Suprapubic skin (tissue), 4 donors: ENCODE measurements around the gene WNT5B. TPM values are rescaled to one million over a fixed set of nuclear protein-coding genes. Genes with fewer than 3 reads are reported as not detected.
"Not testable (repeated sequence)": the region's sequence is repeated elsewhere in the genome, so short reads cannot be mapped to it uniquely, and the experiment has no call there.

Source experiments
- DNase-seq, 2 donors: peaks; one replicate each; pipeline ENCODE4 v3.0.0-alpha.2; 2019; ENCODE audit warnings: low spot score in 2 of 2
- H3K27ac ChIP-seq: fragments of 200-600 bp; sonication (generic); one replicate; pipeline ENCODE4 v1.5.1; 2019
- H3K27me3 ChIP-seq: fragments of 200-600 bp; sonication (generic); one replicate; pipeline ENCODE4 v1.5.1; 2019
- H3K36me3 ChIP-seq: fragments of 200-600 bp; sonication (generic); one replicate; pipeline ENCODE4 v1.5.1; 2019
- H3K4me1 ChIP-seq: fragments of 200-600 bp; sonication (generic); one replicate; pipeline ENCODE4 v1.5.1; 2019
- H3K4me3 ChIP-seq: fragments of 200-600 bp; sonication (generic); one replicate; pipeline ENCODE4 v1.5.1; 2019; ENCODE audit warnings: mild to moderate bottlenecking
- H3K9me3 ChIP-seq: fragments of 200-600 bp; sonication (generic); one replicate; pipeline ENCODE4 v1.5.1; 2019
- CTCF ChIP-seq, 2 donors: fragments of 200-600 bp in 1 of 2; fragments of 450-650 bp in 1 of 2; sonication (generic) in 1 of 2; IDR thresholded peaks; one replicate each; pipeline ENCODE4 v1.5.1; 2016 to 2019; ENCODE audit warnings: antibody characterized with exemption in 2 of 2, mild to moderate bottlenecking in 1 of 2, moderate library complexity in 1 of 2
- EP300 ChIP-seq: sonication (generic); formaldehyde crosslinking; IDR thresholded peaks from one replicate; pipeline ENCODE4 v1.6.1; 2017; ENCODE audit warnings: antibody characterized with exemption
- POLR2A ChIP-seq, 2 donors: fragments of 450-650 bp; IDR thresholded peaks; one replicate each; pipeline ENCODE4 v1.6.1; 2017; ENCODE audit warnings: antibody characterized with exemption in 2 of 2, mild to moderate bottlenecking in 2 of 2, moderate library complexity in 2 of 2
- POLR2AphosphoS5 ChIP-seq, 3 donors: sonication (generic); formaldehyde crosslinking; IDR thresholded peaks; one replicate each; pipeline ENCODE4 v1.6.1; 2017; ENCODE audit warnings: antibody characterized with exemption in 3 of 3
- WGBS: methylation state at CpG from one replicate; pipeline ENCODE4 v1.1.5; 2018; 5-methylcytosine and 5-hydroxymethylcytosine counted together
- total RNA-seq, 4 donors: library from RNA; depleted of rRNA; stranded (reverse); fragments of >200 nt; gene quantifications; one replicate each; pipeline ENCODE4 v1.1.0, GENCODE V29; 2016

WNT5B gene
- total RNA-seq, 4 donors from 2014 or later, result 7.3 to 12.8 (median 8.3) TPM

GRCh38 chr12:1594261-1595025 is 34.6 kb upstream of the WNT5B start, which contains the start of gene FBXL14:
TSS of gene FBXL14 (minus strand) at chr12:1594581. CDS start at chr12:1594066, 515 bp downstream.
- DNase-seq, result peak; percentile 92
- 0% methylated on average over 34 of the region's 115 CpGs for WGBS
- peaks cover 54% of the 10 kb centered on the region for H3K4me1 ChIP-seq

DNA sequence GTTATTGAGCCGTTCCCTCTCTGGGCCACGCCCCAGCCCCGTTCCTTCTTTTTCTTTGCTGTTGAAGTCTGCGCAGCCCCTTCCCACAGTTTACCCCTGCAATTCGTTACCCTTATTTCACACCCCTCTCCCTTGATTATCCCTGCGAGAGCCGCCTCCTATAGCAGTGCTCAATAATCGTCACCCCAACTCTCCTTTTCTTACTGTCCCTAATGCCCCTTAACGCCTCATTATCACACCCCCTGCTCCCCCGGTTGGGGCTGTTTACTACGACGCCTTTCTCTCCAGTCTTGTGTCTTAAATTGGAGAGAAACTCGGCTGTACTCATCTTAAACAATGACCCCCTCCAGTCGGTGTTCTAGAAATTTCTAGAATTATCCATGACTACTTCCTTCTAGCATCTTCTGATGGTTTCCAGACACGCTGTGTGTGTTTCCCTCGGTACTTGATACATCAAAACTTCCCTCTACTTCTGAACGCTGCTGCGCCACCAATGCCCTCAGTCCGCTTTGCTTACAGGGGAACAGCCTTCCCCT is 33.9 kb upstream of the WNT5B start:
- DNase-seq, result no peak
- Histone ChIP-seq H3K36me3 (no peaks in the 10 kb centered on the region), H3K4me1 (peaks cover 48% of the 10 kb centered on the region), H3K27ac (peak overlapping the region; percentile 96), H3K9me3 (no peaks in the 10 kb centered on the region), H3K4me3 (peak overlapping the region; percentile 90), H3K27me3 (no peaks in the 10 kb centered on the region)
- no peak for TF ChIP-seq POLR2A (IDR thresholded peaks at IDR 0.05)
- TF ChIP-seq POLR2AphosphoS5 (IDR thresholded peaks at IDR 0.05), result no peak
- no peak for TF ChIP-seq EP300
- WGBS, result 10% methylated on average over 19 of the region's 19 CpGs

More at GRCh38 chr12:1594261-1595025, 34.6 kb upstream of the WNT5B start, which contains the start of gene FBXL14:
- Histone ChIP-seq H3K4me3 (peak within 1 kb of the TSS; percentile 90), H3K36me3 (no peaks in the 10 kb centered on the region), H3K9me3 (no peaks in the 10 kb centered on the region), H3K27ac (peak within 1 kb of the TSS; percentile 96), H3K27me3 (no peaks in the 10 kb centered on the region)
- TF ChIP-seq EP300 (no peak), CTCF (IDR thresholded peaks at IDR 0.05) (no peak), POLR2A (IDR thresholded peaks at IDR 0.05) (peak in 1 of 2 donors; percentile 15), POLR2AphosphoS5 (IDR thresholded peaks at IDR 0.05) (peak in 1 of 3 donors; percentile 33)

GRCh38 chr12:1595690-1596347 is 33.2 kb upstream of the WNT5B start:
- no peak for TF ChIP-seq EP300
- no peak for TF ChIP-seq CTCF (IDR thresholded peaks at IDR 0.05)
- TF ChIP-seq POLR2A (IDR thresholded peaks at IDR 0.05), result no peak
- no peak for TF ChIP-seq POLR2AphosphoS5 (IDR thresholded peaks at IDR 0.05)
- peaks cover 40% of the 10 kb centered on the region for H3K4me1 ChIP-seq
- no peaks in the 10 kb centered on the region for H3K9me3 ChIP-seq
- H3K27ac ChIP-seq, result peak overlapping the region; percentile 96
- no peak for DNase-seq
- H3K4me3 ChIP-seq, result peak overlapping the region; percentile 90
- H3K27me3 ChIP-seq, result no peaks in the 10 kb centered on the region
- WGBS, result 75% methylated on average over 9 of the region's 9 CpGs
- H3K36me3 ChIP-seq, result no peaks in the 10 kb centered on the region

DNA sequence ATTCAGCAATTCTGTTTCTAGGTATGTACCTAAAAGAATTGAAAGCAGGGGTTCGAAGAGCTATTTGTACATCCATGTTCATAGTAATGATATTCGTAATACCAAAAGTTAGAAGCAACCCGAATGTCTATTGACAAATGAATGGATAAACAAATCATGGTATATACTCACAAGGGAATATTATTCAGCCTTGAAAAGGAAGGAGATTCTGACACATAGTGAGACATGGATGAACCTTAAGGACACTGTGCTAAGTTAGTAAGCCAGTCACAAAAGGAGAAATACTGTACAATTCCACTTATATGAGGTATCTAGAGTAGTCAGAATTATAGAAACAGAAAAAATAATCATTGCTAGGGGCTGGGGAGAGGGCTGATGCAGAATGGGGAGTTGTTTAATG is 30.3 kb upstream of the WNT5B start:
- Histone ChIP-seq H3K36me3 (no peaks in the 10 kb centered on the region), H3K9me3 (no peaks in the 10 kb centered on the region), H3K27me3 (no peaks in the 10 kb centered on the region), H3K4me1 (peaks cover 18% of the 10 kb centered on the region), H3K4me3 (no peak overlapping the region), H3K27ac (no peak overlapping the region)
- DNase-seq, result no peak
- TF ChIP-seq POLR2AphosphoS5 (IDR thresholded peaks at IDR 0.05) (no peak), EP300 (no peak), CTCF (IDR thresholded peaks at IDR 0.05) (no peak), POLR2A (IDR thresholded peaks at IDR 0.05) (no peak)
- WGBS, result 99% methylated on average over 3 of the region's 3 CpGs

GRCh38 chr12:1602706-1603105 is 26.3 kb upstream of the WNT5B start:
- peaks cover 31% of the 10 kb centered on the region for H3K4me1 ChIP-seq
- not testable (repeated sequence) for DNase-seq, H3K27ac ChIP-seq, H3K9me3 ChIP-seq, H3K4me3 ChIP-seq, H3K27me3 ChIP-seq, H3K36me3 ChIP-seq
- 91% methylated on average over 9 of the region's 9 CpGs for WGBS
